HS-5 (cell line): ENCODE data around the gene DNAH14.
"Not testable (repeated sequence)": the region's sequence is repeated elsewhere in the genome, so short reads cannot be mapped to it uniquely, and the experiment has no call there.

Experiments
- DNase-seq: peaks from one replicate; pipeline ENCODE4 v3.0.0-alpha.2; 2012; ENCODE audit warnings: low read depth

DNAH14 gene

GRCh38 chr1:225155555-225155954, 226.1 kb downstream of the DNAH14 start:
- no peak for DNase-seq

GRCh38 chr1:225156254-225156653, 226.8 kb downstream of the DNAH14 start:
- no peak for DNase-seq

- DNase-seq: no peak
Observed at GRCh38 chr1:225158291-225158690, 228.8 kb downstream of the DNAH14 start.

GRCh38 chr1:225159793-225160192, 230.3 kb downstream of the DNAH14 start:
- no peak for DNase-seq

GRCh38 chr1:225177409-225177808, 247.9 kb downstream of the DNAH14 start:
- DNase-seq: not testable (repeated sequence)

GRCh38 chr1:225179686-225180085, 250.2 kb downstream of the DNAH14 start:
- DNase-seq: no peak

GRCh38 chr1:225182716-225183115, 253.2 kb downstream of the DNAH14 start:
- no peak for DNase-seq

GRCh38 chr1:225191199-225191753, 261.8 kb downstream of the DNAH14 start:
- DNase-seq: no peak

GRCh38 chr1:225201447-225201846, 272.0 kb downstream of the DNAH14 start:
- no peak for DNase-seq

GRCh38 chr1:225207791-225208190, 278.3 kb downstream of the DNAH14 start:
- DNase-seq: no peak

GRCh38 chr1:225209153-225209552, 279.7 kb downstream of the DNAH14 start:
- DNase-seq: no peak

GRCh38 chr1:225210180-225210579, 280.7 kb downstream of the DNAH14 start:
- not testable (repeated sequence) for DNase-seq

- not testable (repeated sequence) for DNase-seq
Observed at GRCh38 chr1:225211694-225212442, 282.4 kb downstream of the DNAH14 start.

- DNase-seq: no peak
Observed at GRCh38 chr1:225224287-225224686, 294.8 kb downstream of the DNAH14 start.

- no peak for DNase-seq
Observed at GRCh38 chr1:225225681-225226080, 296.2 kb downstream of the DNAH14 start.

GRCh38 chr1:225228871-225229303, 299.4 kb downstream of the DNAH14 start:
- no peak for DNase-seq

GRCh38 chr1:225229429-225229828, 300.0 kb downstream of the DNAH14 start:
- DNase-seq: not testable (repeated sequence)

- DNase-seq: no peak
Observed at GRCh38 chr1:225230483-225230882, 301.0 kb downstream of the DNAH14 start.

- DNase-seq: not testable (repeated sequence)
Observed at GRCh38 chr1:225232930-225233329, 303.5 kb downstream of the DNAH14 start.

GRCh38 chr1:225242611-225243010, 313.1 kb downstream of the DNAH14 start:
- no peak for DNase-seq

- DNase-seq: no peak
Observed at GRCh38 chr1:225250432-225250831, 321.0 kb downstream of the DNAH14 start.

- no peak for DNase-seq
Observed at GRCh38 chr1:225253173-225253572, 323.7 kb downstream of the DNAH14 start.

- DNase-seq: peak; percentile 68
Observed at GRCh38 chr1:225253784-225254183, 324.3 kb downstream of the DNAH14 start.

GRCh38 chr1:225254676-225255075, 325.2 kb downstream of the DNAH14 start:
- no peak for DNase-seq
